Calu3 (cell line): ENCODE measurements around the gene ADGRF4. TPM values are rescaled to one million over a fixed set of nuclear protein-coding genes. Genes with fewer than 3 reads are reported as not detected.

Source experiments
- BruUV-seq: library from RNA; stranded (reverse); fragments of 400-500 nt; replicated peaks from 2 replicates; lab custom pipeline; 2021; lab: Mats Ljungman, UMichigan
- CTCF ChIA-PET: fragments of 300-600 bp; sonication (Branson Sonifier 250); formaldehyde crosslinking; loops from one replicate; lab custom pipeline; 2022; ENCODE audit warnings: antibody characterized with exemption; lab: Charles Lee
- DNase-seq: peaks from one replicate; pipeline ENCODE4 v3.0.0; 2022
- H3K27ac Mint-ChIP-seq: one replicate; pipeline ENCODE4 v1.8.0; 2022; ENCODE audit warnings: mixed read lengths; ENCODE audit not compliant: unreplicated experiment
- H3K27me3 Mint-ChIP-seq: one replicate; pipeline ENCODE4 v1.8.0; 2022; ENCODE audit warnings: mixed read lengths; ENCODE audit not compliant: unreplicated experiment
- H3K36me3 Mint-ChIP-seq: one replicate; pipeline ENCODE4 v1.8.0; 2022; ENCODE audit warnings: mild to moderate bottlenecking, moderate library complexity, mixed read lengths; ENCODE audit not compliant: insufficient read depth, unreplicated experiment
- H3K4me1 Mint-ChIP-seq: one replicate; pipeline ENCODE4 v1.8.0; 2022; ENCODE audit warnings: mild to moderate bottlenecking, low read depth, mixed read lengths; ENCODE audit not compliant: unreplicated experiment
- H3K4me3 Mint-ChIP-seq: one replicate; pipeline ENCODE4 v1.8.0; 2022; ENCODE audit warnings: mild to moderate bottlenecking, low read depth, moderate library complexity, mixed read lengths; ENCODE audit not compliant: unreplicated experiment
- H3K9me3 Mint-ChIP-seq: one replicate; pipeline ENCODE4 v1.8.0; 2022; ENCODE audit warnings: low read depth, mixed read lengths; ENCODE audit not compliant: unreplicated experiment
- CTCF ChIP-seq: fragments of 200-600 bp; IDR thresholded peaks from one replicate; pipeline ENCODE4 v1.8.0; 2022; ENCODE audit warnings: antibody characterized with exemption; ENCODE audit not compliant: unreplicated experiment
- intact Hi-C: fragments of 100-400 bp; cut with micrococcal nuclease; formaldehyde crosslinking; loops from one replicate; pipeline ENCODE4 v1.10.0; 2022; ENCODE audit not compliant: unreplicated experiment
- total RNA-seq: library from RNA; stranded (reverse); gene quantifications from 2 replicates; pipeline ENCODE4 v1.2.3, GENCODE V29; 2022

The ADGRF4 gene
- total RNA-seq, 1 experiment from 2014 or later: 7.3 TPM

GRCh38 chr6:47709160-47709559 lies 10.8 kb downstream of the ADGRF4 start:
- Mint-ChIP-seq H3K4me3 (no peak overlapping the region), H3K27ac (no peak overlapping the region), H3K9me3 (no peaks in the 10 kb centered on the region), H3K27me3 (no peaks in the 10 kb centered on the region), H3K4me1 (peaks cover 10% of the 10 kb centered on the region), H3K36me3 (no peaks in the 10 kb centered on the region)
- no peak for TF ChIP-seq CTCF
- no TSS peak for BruUV-seq
- no peak for DNase-seq
- intact Hi-C loops: no loop called here
- CTCF ChIA-PET: no interaction called here

GRCh38 chr6:47710295-47710694 lies 11.9 kb downstream of the ADGRF4 start:
- Mint-ChIP-seq H3K27ac (no peak overlapping the region), H3K27me3 (no peaks in the 10 kb centered on the region), H3K4me1 (peaks cover 10% of the 10 kb centered on the region), H3K9me3 (no peaks in the 10 kb centered on the region), H3K36me3 (no peaks in the 10 kb centered on the region), H3K4me3 (no peak overlapping the region)
- TF ChIP-seq CTCF: no peak
- intact Hi-C loops: loop anchor here (1.0 kb wide), 1 partner anchor 39 kb away; no protein-coding TSS in a partner anchor
- CTCF ChIA-PET: no interaction called here
- BruUV-seq: no TSS peak
- no peak for DNase-seq

GRCh38 chr6:47713200-47713599 lies 14.8 kb downstream of the ADGRF4 start:
- DNase-seq: no peak
- Mint-ChIP-seq H3K36me3 (no peaks in the 10 kb centered on the region), H3K4me3 (no peak overlapping the region), H3K27me3 (no peaks in the 10 kb centered on the region), H3K27ac (no peak overlapping the region), H3K9me3 (no peaks in the 10 kb centered on the region), H3K4me1 (peaks cover 10% of the 10 kb centered on the region)
- TF ChIP-seq CTCF: no peak
- BruUV-seq: no TSS peak
- intact Hi-C loops: no loop called here
- CTCF ChIA-PET: no interaction called here

- no peaks in the 10 kb centered on the region for H3K27me3 Mint-ChIP-seq
- BruUV-seq: no TSS peak
- CTCF ChIA-PET: no interaction called here
These were observed 16.4 kb downstream of the ADGRF4 start for GRCh38 chr6:47714802-47715201.

More at GRCh38 chr6:47714802-47715201, 16.4 kb downstream of the ADGRF4 start:
- Mint-ChIP-seq H3K4me1 (peaks cover 15% of the 10 kb centered on the region), H3K36me3 (peaks cover 3% of the 10 kb centered on the region), H3K9me3 (no peaks in the 10 kb centered on the region), H3K27ac (no peak overlapping the region), H3K4me3 (no peak overlapping the region)
- TF ChIP-seq CTCF: no peak
- intact Hi-C loops: no loop called here
- no peak for DNase-seq
